SJSA1 (cell line): ENCODE data around the gene CSNK1G2. TPM values are rescaled to one million over a fixed set of nuclear protein-coding genes. Genes with fewer than 3 reads are reported as not detected.

Experiments
- DNase-seq, 2 experiments: peaks; one replicate each; pipeline ENCODE4 v3.0.0-alpha.2; 2015 to 2020; ENCODE audit warnings: low spot score in 2 of 2, low read depth in 1 of 2
- H3K27ac ChIP-seq: fragments of 250-450 bp; sonication (Bioruptor Pico); 2 replicates; pipeline ENCODE4 v1.5.1; 2020; ENCODE audit warnings: mild to moderate bottlenecking, moderate library complexity
- H3K27me3 ChIP-seq: fragments of 250-450 bp; sonication (Bioruptor Pico); replicated peaks from 2 replicates; pipeline ENCODE4 v1.5.1; 2020; ENCODE audit warnings: mild to moderate bottlenecking, moderate library complexity
- H3K36me3 ChIP-seq: fragments of 250-450 bp; sonication (Bioruptor Pico); 2 replicates; pipeline ENCODE4 v1.5.1; 2020; ENCODE audit warnings: mild to moderate bottlenecking
- H3K4me1 ChIP-seq: fragments of 250-450 bp; sonication (Bioruptor Pico); replicated peaks from 2 replicates; pipeline ENCODE4 v1.6.1; 2021; ENCODE audit warnings: mild to moderate bottlenecking
- H3K4me3 ChIP-seq: fragments of 250-450 bp; sonication (Bioruptor Pico); 2 replicates; pipeline ENCODE4 v1.5.1; 2020; ENCODE audit warnings: mild to moderate bottlenecking
- H3K9me3 ChIP-seq: fragments of 250-450 bp; sonication (Bioruptor Pico); replicated peaks from 2 replicates; pipeline ENCODE4 v1.5.1; 2020; ENCODE audit warnings: mild to moderate bottlenecking
- total RNA-seq: library from RNA; depleted of rRNA; stranded (reverse); fragments of >200 nt; shearing (Covaris generic); gene quantifications from 2 replicates; pipeline ENCODE4 v1.2.3, GENCODE V29; 2014

Gene CSNK1G2
- total RNA-seq, 1 experiment from 2014 or later: 63.4 TPM

DNA sequence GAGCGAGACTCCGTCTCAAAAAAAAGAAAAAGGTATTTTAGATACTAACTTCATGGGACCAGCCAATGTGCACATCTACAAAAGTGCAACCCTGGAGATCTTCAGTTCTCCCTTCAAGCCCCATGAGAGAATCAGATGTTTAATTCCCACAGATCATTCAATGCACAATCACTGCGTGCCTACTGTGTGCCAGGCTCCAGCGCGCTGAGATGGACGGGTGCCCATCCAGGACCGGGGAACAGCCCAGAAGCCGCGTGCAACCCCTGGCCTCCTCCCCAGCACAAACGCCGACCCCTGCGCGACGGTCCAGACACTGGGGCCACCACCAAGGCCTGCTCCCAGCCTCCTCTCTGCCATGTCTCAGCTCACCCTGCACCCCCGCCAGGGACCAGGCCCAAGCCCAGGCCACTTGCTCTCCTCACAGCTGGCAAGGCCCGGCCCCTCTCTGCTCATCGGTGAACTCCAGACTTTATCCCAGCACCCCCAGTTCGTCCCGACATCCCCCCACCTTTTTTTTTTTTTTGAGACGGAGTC, 69.2 kb downstream of the CSNK1G2 start:
- no peaks in the 10 kb centered on the region for H3K36me3 ChIP-seq
- no peaks in the 10 kb centered on the region for H3K9me3 ChIP-seq
- no peaks in the 10 kb centered on the region for H3K27me3 ChIP-seq
- H3K4me1 ChIP-seq: no peaks in the 10 kb centered on the region
- H3K27ac ChIP-seq: no peak overlapping the region
- DNase-seq: no peak
- no peak overlapping the region for H3K4me3 ChIP-seq

DNA sequence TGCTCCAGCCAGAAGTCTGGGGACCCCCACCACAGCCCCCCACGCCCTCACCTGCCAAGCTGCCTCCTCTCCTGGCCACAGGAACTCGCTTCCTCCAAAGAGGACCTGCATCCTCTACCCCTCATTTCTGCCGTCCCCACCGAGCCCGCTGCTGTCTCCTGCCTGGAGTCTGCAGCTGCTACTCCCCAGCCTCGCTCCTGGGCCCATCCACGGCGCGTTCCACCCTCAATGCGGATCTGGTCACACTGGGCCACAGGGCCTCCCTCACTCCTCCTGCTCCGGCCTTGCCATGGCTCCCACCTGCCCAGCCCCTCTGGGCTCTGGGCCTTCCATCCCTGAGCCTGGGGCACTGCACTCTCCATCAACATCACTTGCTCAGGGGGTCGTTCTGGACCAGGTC, 70.2 kb downstream of the CSNK1G2 start:
- Histone ChIP-seq H3K36me3 (no peaks in the 10 kb centered on the region), H3K4me3 (no peak overlapping the region), H3K27me3 (no peaks in the 10 kb centered on the region), H3K4me1 (0 out of 2 replicates have a peak, but pooled peaks cover 1% of the 10 kb centered on the region), H3K9me3 (no peaks in the 10 kb centered on the region), H3K27ac (no peak overlapping the region)
- DNase-seq: no peak

DNA sequence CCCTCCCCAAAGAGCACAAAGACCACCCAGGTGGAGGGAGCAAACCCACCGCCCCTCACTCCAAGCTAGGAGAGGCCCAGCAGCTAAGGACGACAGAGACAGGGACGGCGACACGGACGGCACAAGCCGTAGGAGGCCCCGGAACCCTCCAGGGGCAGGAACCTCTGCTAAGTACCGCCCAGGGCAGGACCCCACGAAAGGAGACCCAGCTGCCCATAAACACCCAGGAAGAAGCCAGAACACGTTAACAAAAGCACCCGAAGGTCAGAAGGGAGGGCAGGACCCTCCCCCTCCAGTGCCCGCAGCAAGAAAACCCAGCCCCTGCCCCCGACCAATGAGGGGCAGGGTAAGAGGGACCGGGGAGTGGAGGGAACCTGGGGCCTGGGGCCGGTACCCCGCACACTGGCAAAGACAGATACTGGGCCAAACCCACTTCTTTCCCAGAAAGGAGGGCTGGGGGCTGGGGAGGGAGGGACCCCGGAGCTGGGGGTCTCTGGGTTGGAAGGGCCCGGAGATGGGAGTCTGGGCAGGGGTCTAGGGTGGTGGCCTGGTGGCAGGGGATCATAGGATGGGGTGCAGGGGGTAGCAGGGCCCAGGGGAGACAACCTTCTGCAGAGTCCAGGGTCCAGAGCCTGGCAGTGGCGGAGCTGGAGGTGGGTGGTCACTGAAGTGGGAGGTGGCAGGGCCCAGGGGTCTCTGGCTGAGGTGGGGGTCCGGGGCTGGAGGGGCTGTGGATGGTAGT, 72.1 kb downstream of the CSNK1G2 start:
- DNase-seq: no peak
- Histone ChIP-seq H3K9me3 (no peaks in the 10 kb centered on the region), H3K36me3 (no peaks in the 10 kb centered on the region), H3K27me3 (no peaks in the 10 kb centered on the region), H3K27ac (no peak overlapping the region), H3K4me3 (no peak overlapping the region), H3K4me1 (0 out of 2 replicates have a peak, but pooled peaks cover 3% of the 10 kb centered on the region)

DNA sequence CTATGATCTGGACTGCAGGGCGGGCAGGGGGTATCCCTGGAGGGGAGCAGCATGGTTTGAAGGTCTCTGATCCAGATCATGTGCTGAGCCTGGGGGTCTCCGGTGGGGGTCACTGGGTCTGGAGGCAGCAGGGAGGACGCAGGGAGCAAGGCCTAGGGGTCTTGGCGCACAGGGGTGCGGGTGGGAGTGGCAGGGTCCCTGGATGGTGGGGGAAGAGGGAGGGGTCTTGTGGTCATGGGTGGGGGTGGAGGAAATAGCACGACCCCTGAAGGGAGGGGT, 72.7 kb downstream of the CSNK1G2 start:
- Histone ChIP-seq H3K27me3 (no peaks in the 10 kb centered on the region), H3K4me3 (no peak overlapping the region), H3K27ac (no peak overlapping the region), H3K4me1 (0 out of 2 replicates have a peak, but pooled peaks cover 3% of the 10 kb centered on the region), H3K36me3 (no peaks in the 10 kb centered on the region), H3K9me3 (no peaks in the 10 kb centered on the region)
- no peak for DNase-seq

DNA sequence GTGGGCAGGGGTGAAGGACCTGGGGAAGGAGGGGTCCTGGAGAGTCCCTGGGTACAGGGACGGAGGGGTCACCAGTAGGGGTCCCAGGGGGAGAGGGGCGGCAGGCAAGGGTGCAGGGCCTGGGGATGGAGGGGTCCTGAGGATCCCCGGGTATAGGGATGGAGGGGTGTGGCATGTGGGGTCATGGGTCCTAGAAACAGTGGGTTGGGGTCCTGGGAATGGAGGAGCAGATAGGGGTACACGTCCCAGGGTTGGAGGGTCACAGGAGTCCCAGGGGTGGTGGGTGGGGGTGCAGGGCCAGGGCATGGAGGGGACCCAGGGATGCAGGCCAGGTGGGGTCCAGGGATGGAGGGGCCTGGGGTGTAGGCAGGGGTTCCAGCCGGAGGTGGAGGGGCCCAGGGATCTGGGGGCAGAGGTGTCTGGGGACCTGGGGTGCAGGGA, 73.2 kb downstream of the CSNK1G2 start:
- 0 out of 2 replicates have a peak, but pooled peaks cover 3% of the 10 kb centered on the region for H3K4me1 ChIP-seq
- DNase-seq: no peak
- no peaks in the 10 kb centered on the region for H3K9me3 ChIP-seq
- H3K4me3 ChIP-seq: no peak overlapping the region
- H3K27ac ChIP-seq: no peak overlapping the region
- no peaks in the 10 kb centered on the region for H3K27me3 ChIP-seq
- no peaks in the 10 kb centered on the region for H3K36me3 ChIP-seq

DNA sequence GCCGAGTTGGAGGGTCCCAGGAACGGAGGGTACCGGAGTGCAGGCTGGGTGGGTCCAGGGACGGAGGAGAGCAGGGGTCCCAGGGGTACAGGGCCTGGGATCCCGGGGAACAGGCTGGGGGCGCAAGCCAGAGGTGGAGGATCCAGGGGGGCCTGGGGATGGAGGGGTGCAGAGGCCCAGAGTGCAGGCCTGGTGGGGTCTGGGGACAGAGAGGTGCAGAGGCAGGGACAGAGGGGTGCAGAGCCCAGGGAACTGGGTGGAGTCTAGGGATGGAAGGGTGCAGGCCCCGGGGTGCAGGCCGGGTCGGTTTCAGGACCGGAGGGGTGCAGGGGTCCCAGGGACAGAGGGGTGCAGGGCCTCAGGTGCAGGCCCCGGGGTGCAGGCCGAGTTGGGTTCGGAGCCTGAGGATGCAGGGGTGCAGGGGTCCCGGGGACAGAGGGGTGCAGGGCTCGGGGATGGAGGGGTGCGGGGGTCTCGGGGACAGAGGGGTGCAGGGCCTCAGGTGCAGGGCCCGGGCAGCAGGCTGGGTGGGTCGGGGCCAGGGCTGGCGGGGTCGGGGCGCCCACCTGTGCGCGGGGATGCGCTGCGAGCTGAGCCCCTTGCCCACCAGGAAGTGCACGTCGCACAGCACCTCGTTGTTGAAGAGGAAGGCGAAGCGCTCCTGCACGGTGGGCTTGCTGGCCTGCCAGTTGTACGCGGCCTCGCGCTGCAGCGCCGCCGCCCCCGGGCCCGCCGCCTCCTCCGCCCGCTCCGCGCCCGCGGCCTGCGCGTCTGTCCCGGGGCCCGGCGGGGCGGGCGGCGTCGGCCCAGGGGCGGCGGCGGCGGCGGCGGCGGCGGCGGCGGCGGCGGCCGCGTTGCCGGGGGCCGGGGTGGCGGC, 74.0 kb downstream of the CSNK1G2 start:
- H3K36me3 ChIP-seq: no peaks in the 10 kb centered on the region
- H3K27ac ChIP-seq: no peak overlapping the region
- H3K4me1 ChIP-seq: 0 out of 2 replicates have a peak, but pooled peaks cover 3% of the 10 kb centered on the region
- DNase-seq: no peak
- H3K4me3 ChIP-seq: peak overlapping the region; percentile 51
- no peaks in the 10 kb centered on the region for H3K27me3 ChIP-seq
- H3K9me3 ChIP-seq: no peaks in the 10 kb centered on the region

DNA sequence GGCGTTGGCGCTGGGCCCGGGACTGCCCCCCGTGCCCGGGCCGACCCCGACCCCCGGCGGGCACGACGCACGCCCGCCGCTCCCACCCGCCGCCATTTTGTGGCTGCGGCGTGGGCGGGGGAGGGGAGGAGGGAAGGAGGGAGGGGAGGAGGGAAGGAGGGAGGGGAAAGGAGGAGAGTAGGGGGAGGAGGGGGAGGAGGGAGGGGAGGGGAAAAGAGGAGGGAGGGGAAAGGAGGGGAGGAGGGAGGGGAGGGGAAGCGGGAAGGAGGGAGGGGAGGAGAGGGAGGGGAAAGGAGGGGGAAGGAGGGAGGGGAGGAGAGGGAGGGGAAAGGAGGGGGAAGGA, 74.6 kb downstream of the CSNK1G2 start, which contains the start of gene BTBD2:
BTBD2 (minus strand) TSS at position 107 of the 343 bp plus-strand sequence; CDS start at position 96, 11 bp downstream.
- H3K36me3 ChIP-seq: no peaks in the 10 kb centered on the region
- H3K4me3 ChIP-seq: peak within 1 kb of the TSS; percentile 51
- no peak for DNase-seq
- 0 out of 2 replicates have a peak, but pooled peaks cover 3% of the 10 kb centered on the region for H3K4me1 ChIP-seq
- H3K9me3 ChIP-seq: no peaks in the 10 kb centered on the region
- H3K27me3 ChIP-seq: no peaks in the 10 kb centered on the region
- H3K27ac ChIP-seq: no peak within 1 kb of the TSS

DNA sequence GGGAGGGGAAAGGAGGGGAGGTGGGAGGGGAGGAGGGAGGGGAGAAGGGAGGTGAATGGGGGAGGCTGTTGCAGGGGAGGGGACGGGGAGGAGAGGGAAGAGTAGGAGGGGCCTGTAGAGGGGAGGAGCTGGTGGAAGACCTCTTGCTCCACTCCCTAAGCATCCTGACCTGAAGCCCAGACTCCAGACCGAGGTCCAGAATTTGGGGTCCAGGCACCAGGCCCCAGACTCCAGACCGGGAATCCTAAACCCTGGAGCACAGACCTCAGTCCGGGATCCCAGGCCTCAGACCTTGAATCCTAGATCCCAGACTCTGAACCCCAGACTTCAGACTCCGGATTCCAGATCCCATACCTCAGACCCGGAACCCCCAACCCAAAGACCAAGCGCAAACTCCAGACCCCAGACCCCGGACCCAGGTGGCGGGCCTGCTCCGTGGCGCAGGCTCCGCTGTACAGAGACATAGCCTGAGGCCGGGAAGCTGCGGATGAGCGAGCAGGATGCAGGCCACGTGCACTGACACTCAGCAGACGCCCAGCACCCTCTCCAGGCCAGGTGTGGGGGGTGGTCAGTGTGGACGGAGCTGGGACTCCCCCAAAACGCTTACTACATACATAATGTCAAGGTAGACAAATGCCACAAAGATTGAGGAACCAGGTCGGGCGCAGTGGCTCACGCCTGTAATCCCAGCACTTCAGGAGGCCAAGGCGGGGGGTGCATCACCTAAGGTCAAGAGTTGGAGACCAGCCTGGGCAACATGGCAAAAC, 75.3 kb downstream of the CSNK1G2 start:
- Histone ChIP-seq H3K27me3 (no peaks in the 10 kb centered on the region), H3K4me1 (0 out of 2 replicates have a peak, but pooled peaks cover 3% of the 10 kb centered on the region), H3K9me3 (no peaks in the 10 kb centered on the region), H3K27ac (no peak overlapping the region), H3K36me3 (no peaks in the 10 kb centered on the region), H3K4me3 (peak overlapping the region; percentile 21)
- DNase-seq: peak in 1 of 2 experiments; percentile 79

DNA sequence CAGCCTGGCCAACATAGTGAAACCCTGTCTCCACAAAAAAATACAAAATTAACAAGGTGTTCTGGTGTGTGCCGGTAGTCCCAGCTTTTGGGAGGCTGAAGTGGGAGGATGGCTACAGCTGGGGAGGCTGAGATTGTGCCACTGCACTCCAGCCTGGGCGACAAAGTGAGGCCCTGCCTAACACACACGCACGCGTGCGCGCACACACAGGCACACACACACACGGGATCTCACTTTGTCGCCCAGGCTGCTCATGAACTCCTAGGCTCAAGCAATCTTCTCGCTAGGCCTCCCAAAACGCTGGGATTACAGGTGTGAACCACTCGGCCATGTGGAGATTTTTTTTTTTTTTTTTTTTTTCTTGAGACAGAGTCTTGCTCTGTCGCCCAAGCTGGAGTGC, 77.8 kb downstream of the CSNK1G2 start:
- H3K27ac ChIP-seq: no peak overlapping the region

DNA sequence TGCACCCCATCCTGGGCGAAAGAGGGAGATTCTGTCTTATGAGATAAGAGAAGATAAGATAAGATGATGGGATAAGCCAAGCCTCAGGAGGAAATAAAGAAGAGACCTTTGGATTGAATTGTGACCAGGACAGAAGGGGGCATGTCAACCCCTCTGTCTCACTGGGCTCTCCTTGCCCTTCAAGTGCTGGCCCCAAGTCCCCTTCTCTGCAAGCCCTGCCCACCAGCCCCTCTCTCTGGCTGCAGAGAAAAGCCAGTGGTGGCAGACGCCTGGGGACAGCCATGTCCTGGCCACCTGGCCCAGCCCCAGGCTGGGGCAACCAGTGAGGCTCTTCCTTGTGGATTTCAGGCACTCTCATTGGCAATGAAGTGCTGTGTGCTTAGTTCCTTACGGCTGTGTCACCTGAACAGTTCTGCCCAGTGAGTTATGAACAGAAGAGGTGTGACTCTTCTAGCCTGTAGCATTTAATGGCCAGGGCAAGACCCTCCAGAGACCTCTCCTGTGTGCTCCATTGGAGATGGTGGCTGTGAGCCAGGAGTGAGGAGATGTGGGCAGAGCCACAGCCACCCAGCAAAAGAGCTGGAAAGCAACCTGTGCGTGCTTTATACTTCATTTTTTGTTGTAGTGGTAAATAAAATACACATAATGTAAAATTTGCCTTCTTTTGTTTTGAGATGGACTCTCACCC, 80.6 kb downstream of the CSNK1G2 start:
- no peak overlapping the region for H3K4me3 ChIP-seq
- no peaks in the 10 kb centered on the region for H3K9me3 ChIP-seq
- no peak overlapping the region for H3K27ac ChIP-seq
- no peak for DNase-seq
- no peaks in the 10 kb centered on the region for H3K4me1 ChIP-seq
- H3K36me3 ChIP-seq: no peaks in the 10 kb centered on the region
- no peaks in the 10 kb centered on the region for H3K27me3 ChIP-seq

More for the DNA sequence above, 77.8 kb downstream of the CSNK1G2 start:
- DNase-seq: no peak
- Histone ChIP-seq H3K36me3 (no peaks in the 10 kb centered on the region), H3K4me1 (0 out of 2 replicates have a peak, but pooled peaks cover 3% of the 10 kb centered on the region), H3K9me3 (no peaks in the 10 kb centered on the region), H3K4me3 (no peak overlapping the region), H3K27me3 (no peaks in the 10 kb centered on the region)

DNA sequence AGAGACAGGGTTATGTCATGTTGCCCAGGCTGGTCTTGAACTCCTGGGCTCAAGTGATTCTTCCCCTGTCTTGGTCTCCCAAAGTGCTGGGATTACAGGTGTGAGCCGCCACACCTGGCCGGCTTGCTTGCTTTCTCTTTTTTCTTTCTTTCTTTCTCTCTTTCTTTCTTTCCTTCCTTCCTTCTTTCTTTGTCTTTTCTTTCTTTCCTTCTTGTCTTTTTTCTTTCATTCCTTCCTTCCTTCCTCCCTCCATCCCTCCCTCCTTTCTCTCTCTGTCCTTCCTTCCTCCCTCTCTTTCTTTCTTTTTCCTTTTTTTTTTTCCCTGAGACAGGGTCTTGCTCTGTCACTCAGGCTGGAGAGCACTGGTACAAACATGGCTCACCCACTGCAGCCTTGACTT, 81.3 kb downstream of the CSNK1G2 start:
- H3K4me3 ChIP-seq: no peak overlapping the region
- H3K36me3 ChIP-seq: no peaks in the 10 kb centered on the region
- no peak overlapping the region for H3K27ac ChIP-seq
- no peaks in the 10 kb centered on the region for H3K4me1 ChIP-seq
- H3K27me3 ChIP-seq: no peaks in the 10 kb centered on the region
- no peaks in the 10 kb centered on the region for H3K9me3 ChIP-seq
- no peak for DNase-seq

DNA sequence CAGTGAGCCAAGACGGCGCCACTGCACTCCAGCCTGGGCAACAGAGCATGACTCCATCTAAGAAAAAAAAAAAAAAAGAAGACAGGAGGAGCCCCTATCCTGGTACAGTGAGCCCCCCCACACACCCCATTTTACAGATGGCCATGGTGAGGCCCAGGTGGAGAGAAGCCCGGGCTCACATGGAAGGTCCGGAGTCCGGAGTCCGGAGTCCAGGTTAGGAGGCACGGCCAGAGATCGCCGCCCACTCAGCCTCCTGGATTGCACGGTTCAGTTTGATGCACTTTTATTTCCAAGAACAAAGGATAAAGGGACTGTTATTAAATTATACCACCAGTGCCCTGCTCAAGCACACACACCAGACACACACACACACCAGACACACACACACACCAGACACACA, 85.8 kb downstream of the CSNK1G2 start:
- H3K27me3 ChIP-seq: no peaks in the 10 kb centered on the region
- no peaks in the 10 kb centered on the region for H3K9me3 ChIP-seq
- H3K27ac ChIP-seq: no peak overlapping the region
- peaks cover 12% of the 10 kb centered on the region for H3K4me1 ChIP-seq
- no peaks in the 10 kb centered on the region for H3K36me3 ChIP-seq
- H3K4me3 ChIP-seq: no peak overlapping the region
- DNase-seq: no peak

DNA sequence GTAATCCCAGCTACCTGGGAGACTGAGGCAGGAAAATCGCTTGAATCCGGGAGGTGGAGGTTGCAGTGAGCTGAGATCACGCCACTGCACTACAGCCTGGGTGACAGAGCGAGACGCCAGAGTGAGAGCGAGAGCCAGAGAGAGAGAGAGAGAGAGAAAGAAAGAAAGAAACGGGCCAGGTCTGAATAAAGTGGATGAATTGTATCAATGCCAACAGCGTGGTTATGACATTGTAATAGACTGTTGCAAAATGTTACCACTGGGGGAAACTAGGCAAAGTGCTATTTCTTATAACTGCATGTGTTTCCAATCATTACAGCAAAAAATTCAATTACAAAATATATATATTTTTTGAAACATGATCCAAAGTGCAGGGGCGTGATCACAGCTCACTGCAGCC, 86.4 kb downstream of the CSNK1G2 start:
- DNase-seq: no peak
- H3K4me3 ChIP-seq: no peak overlapping the region
- H3K9me3 ChIP-seq: no peaks in the 10 kb centered on the region
- peaks cover 18% of the 10 kb centered on the region for H3K4me1 ChIP-seq
- no peaks in the 10 kb centered on the region for H3K27me3 ChIP-seq
- H3K27ac ChIP-seq: no peak overlapping the region
- H3K36me3 ChIP-seq: no peaks in the 10 kb centered on the region
